Endothelial cell of umbilical vein (primary cell): ENCODE data around the gene STAT5B.

Source experiments
- EZH2 ChIP-seq: IDR thresholded peaks from 2 replicates; pipeline ENCODE4 v1.6.1; 2012; ENCODE audit warnings: borderline replicate concordance, low read depth, mild to moderate bottlenecking, moderate library complexity, low read length, inconsistent platforms; ENCODE audit not compliant: severe bottlenecking
- MYC ChIP-seq: IDR thresholded peaks from one replicate; pipeline ENCODE4 v1.6.1; 2011; ENCODE audit warnings: mild to moderate bottlenecking, low read depth, low read length
- POLR2A ChIP-seq: IDR thresholded peaks from 2 replicates; pipeline ENCODE4 v1.6.1; 2012; ENCODE audit warnings: low read depth, mild to moderate bottlenecking, control low read depth, low read length
- TF ChIP-seq, protein P1 (sequence below), 2 donors: IDR thresholded peaks; 1 replicate in 1 of 2; 2 replicates in 1 of 2; pipeline ENCODE4 v1.5.1; 2011; ENCODE audit warnings: low read length in 2 of 2, mild to moderate bottlenecking in 2 of 2, moderate library complexity in 2 of 2, control low read depth in 1 of 2, inconsistent platforms in 1 of 2, low read depth in 1 of 2; ENCODE audit not compliant: insufficient read depth in 1 of 2; ENCODE audit errors: extremely low read depth in 1 of 2

DNA sequence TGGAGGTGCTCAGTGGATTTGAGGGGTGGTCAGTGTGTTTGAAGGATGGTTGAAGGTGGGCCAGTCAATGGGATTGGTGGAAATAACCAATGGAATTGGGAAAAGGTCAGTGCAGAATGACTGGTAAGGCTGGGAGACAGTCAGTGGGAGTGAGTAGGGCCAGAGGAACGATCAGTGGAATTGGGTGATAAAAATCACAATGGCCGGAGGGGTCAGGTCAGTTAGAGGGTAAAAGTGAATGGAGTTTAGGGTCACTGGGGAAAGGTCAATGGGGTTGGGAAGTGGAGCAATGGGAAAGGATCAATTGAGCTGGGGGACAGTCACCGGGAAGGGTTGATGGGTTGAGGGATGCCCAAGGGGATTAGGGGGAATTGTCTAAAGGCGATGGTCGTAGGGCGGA, 110.4 kb downstream of the STAT5B start:
- TF ChIP-seq, protein P1, sequence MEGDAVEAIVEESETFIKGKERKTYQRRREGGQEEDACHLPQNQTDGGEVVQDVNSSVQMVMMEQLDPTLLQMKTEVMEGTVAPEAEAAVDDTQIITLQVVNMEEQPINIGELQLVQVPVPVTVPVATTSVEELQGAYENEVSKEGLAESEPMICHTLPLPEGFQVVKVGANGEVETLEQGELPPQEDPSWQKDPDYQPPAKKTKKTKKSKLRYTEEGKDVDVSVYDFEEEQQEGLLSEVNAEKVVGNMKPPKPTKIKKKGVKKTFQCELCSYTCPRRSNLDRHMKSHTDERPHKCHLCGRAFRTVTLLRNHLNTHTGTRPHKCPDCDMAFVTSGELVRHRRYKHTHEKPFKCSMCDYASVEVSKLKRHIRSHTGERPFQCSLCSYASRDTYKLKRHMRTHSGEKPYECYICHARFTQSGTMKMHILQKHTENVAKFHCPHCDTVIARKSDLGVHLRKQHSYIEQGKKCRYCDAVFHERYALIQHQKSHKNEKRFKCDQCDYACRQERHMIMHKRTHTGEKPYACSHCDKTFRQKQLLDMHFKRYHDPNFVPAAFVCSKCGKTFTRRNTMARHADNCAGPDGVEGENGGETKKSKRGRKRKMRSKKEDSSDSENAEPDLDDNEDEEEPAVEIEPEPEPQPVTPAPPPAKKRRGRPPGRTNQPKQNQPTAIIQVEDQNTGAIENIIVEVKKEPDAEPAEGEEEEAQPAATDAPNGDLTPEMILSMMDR (IDR thresholded peaks at IDR 0.05; ENCODE audit: extremely low read depth in 1 of 2, insufficient read depth in 1 of 2, low read depth in 1 of 2, low read length in 2 of 2) = no peak
- TF ChIP-seq POLR2A (no peak), MYC (no peak), EZH2 (no peak)
